Forelimb muscle (tissue), 1 donor: Measurements from ENCODE around the gene C9orf152. TPM values are rescaled to one million over a fixed set of nuclear protein-coding genes. Genes with fewer than 3 reads are reported as not detected.

Source experiments
- polyA plus RNA-seq: library from polyadenylated mRNA; unstranded; fragments of 120-200 nt; gene quantifications from one replicate; pipeline ENCODE4 v1.2.1, GENCODE V29; 2013; ENCODE audit not compliant: insufficient read length

Gene C9orf152
- polyA plus RNA-seq, 1 donor = 0.06 TPM

Other genes starting within 250 kb of the C9orf152 start
- gene TXN, start 48.3 kb upstream of the C9orf152 start, polyA plus RNA-seq = 64.2 TPM
- gene TXNDC8, start 129.7 kb upstream of the C9orf152 start, polyA plus RNA-seq = not detected